K562 (cell line): Measurements from ENCODE around the gene CASKIN1. TPM values are rescaled to one million over a fixed set of nuclear protein-coding genes. Genes with fewer than 3 reads are reported as not detected.

Experiments
- BMI1 ChIP-seq: fragments of 150-350 bp; IDR thresholded peaks from 2 replicates; pipeline ENCODE4 v1.6.1; 2014; ENCODE audit warnings: low read length
- CREB1 ChIP-seq, 2 experiments: sonication (generic) in 1 of 2; formaldehyde crosslinking in 1 of 2; IDR thresholded peaks; 2 replicates each; pipeline versions ENCODE4 v1.6.1 to v1.8.0; 2012 to 2022; ENCODE audit warnings: inconsistent platforms in 1 of 2, mild to moderate bottlenecking in 1 of 2, missing genetic modification reagents in 1 of 2, moderate library complexity in 1 of 2
- HMGN3 ChIP-seq: IDR thresholded peaks from 2 replicates; pipeline ENCODE4 v1.6.1; 2011; ENCODE audit warnings: borderline replicate concordance, low read depth, mild to moderate bottlenecking, mixed read lengths, low read length; ENCODE audit not compliant: insufficient read length; ENCODE audit errors: extremely low read depth
- JUN ChIP-seq, 2 experiments: sonication (generic) in 1 of 2; formaldehyde crosslinking in 1 of 2; IDR thresholded peaks; 2 replicates each; pipeline versions ENCODE4 v1.6.1 to v1.8.0; 2012 to 2022; ENCODE audit warnings: borderline replicate concordance in 2 of 2, mild to moderate bottlenecking in 2 of 2, improper control_type of control experiment in 1 of 2, low read depth in 1 of 2, low read length in 1 of 2, missing genetic modification reagents in 1 of 2
- MYBL2 ChIP-seq, 2 experiments: fragments of 450-650 bp in 1 of 2; sonication (generic) in 1 of 2; formaldehyde crosslinking in 1 of 2; IDR thresholded peaks; 2 replicates each; pipeline versions ENCODE4 v1.6.1 to v1.8.1; 2017 to 2022; ENCODE audit warnings: borderline replicate concordance in 1 of 2, inconsistent platforms in 1 of 2, low read depth in 1 of 2, mild to moderate bottlenecking in 1 of 2, missing genetic modification reagents in 1 of 2, moderate library complexity in 1 of 2
- RCOR1 ChIP-seq, 2 experiments: IDR thresholded peaks; 2 replicates each; pipeline ENCODE4 v1.6.1; 2012; ENCODE audit warnings: low read depth in 2 of 2, low read length in 2 of 2, borderline replicate concordance in 1 of 2, improper control_type of control experiment in 1 of 2
- SFPQ ChIP-seq: fragments of 200-400 bp; formaldehyde crosslinking; IDR thresholded peaks from 2 replicates; pipeline ENCODE4 v1.6.1; 2017; ENCODE audit warnings: mild to moderate bottlenecking, low read depth, low read length, moderate library complexity
- STAG1 ChIP-seq: sonication (generic); formaldehyde crosslinking; IDR thresholded peaks from 2 replicates; pipeline ENCODE4 v1.5.0; 2020; ENCODE audit warnings: missing genetic modification reagents, borderline replicate concordance
- ZBED1 ChIP-seq: IDR thresholded peaks from 2 replicates; pipeline ENCODE4 v1.6.1; 2014
- ZNF224 ChIP-seq: sonication (generic); formaldehyde crosslinking; IDR thresholded peaks from 2 replicates; pipeline ENCODE4 v1.8.0; 2022; ENCODE audit warnings: mild to moderate bottlenecking, missing genetic modification reagents
- ZNF707 ChIP-seq: fragments of 250-450 bp; sonication (Bioruptor Pico); conservative IDR thresholded peaks from 2 replicates; pipeline ENCODE4 v1.8.0; 2022; ENCODE audit warnings: inconsistent platforms, mild to moderate bottlenecking, moderate library complexity
- ZNF76 ChIP-seq: fragments of 250-450 bp; sonication (Bioruptor Pico); IDR thresholded peaks from 2 replicates; pipeline ENCODE4 v1.4.0; 2020; ENCODE audit warnings: mild to moderate bottlenecking, moderate library complexity, borderline replicate concordance
- polyA plus RNA-seq, 8 experiments: library from polyadenylated mRNA; depleted of rRNA in 4 of 8; stranded (reverse) in 5 of 8; unstranded in 3 of 8; fragments of >200 nt; fragmentation: Nextera tagmentation in 2 of 8; fragmentation: Illumina TruSeq in 1 of 8; extraction: Ambion mirVana in 2 of 8; extraction: Trizol in 1 of 8; gene quantifications; 2 replicates each; pipeline versions ENCODE4 v1.2.1 to v1.2.3, GENCODE V29; 2011 to 2014; ENCODE audit warnings: inconsistent platforms in 1 of 8, missing spikeins in 1 of 8
- total RNA-seq, 7 experiments: library from RNA; depleted of rRNA in 6 of 7; stranded (reverse); fragments of >200 nt in 6 of 7; fragmentation: Illumina TruSeq in 2 of 7; extraction: Trizol in 2 of 7; gene quantifications; 2 replicates each; pipeline versions ENCODE4 v1.2.1 to v1.2.3, GENCODE V29; 2011 to 2021; ENCODE audit warnings: low replicate concordance in 1 of 7
- TF ChIP-seq, protein P1 (sequence below), 2 experiments: fragments of 450-650 bp in 1 of 2; sonication (generic) in 1 of 2; formaldehyde crosslinking; conservative IDR thresholded peaks; 2 replicates each; pipeline versions ENCODE4 v1.4.0 to v1.8.1; 2020 to 2022; ENCODE audit warnings: mild to moderate bottlenecking in 1 of 2, missing genetic modification reagents in 1 of 2
- TF ChIP-seq, protein P2 (sequence below): sonication (generic); formaldehyde crosslinking; IDR thresholded peaks from 2 replicates; pipeline ENCODE4 v1.8.0; 2022; ENCODE audit warnings: mild to moderate bottlenecking, missing genetic modification reagents
- TF ChIP-seq, protein P3 (sequence below): fragments of 250-450 bp; sonication (Bioruptor Pico); IDR thresholded peaks from 2 replicates; pipeline ENCODE4 v1.8.0; 2022; ENCODE audit warnings: moderate library complexity, mild to moderate bottlenecking, inconsistent platforms

The CASKIN1 gene
- total and polyA plus RNA-seq, 9 of the 15 experiments (the other 6 are each of a cell fraction or from before 2014, with no cell fraction given): 0.15 to 4.5 (median 1.5) TPM; not detected in 2

DNA sequence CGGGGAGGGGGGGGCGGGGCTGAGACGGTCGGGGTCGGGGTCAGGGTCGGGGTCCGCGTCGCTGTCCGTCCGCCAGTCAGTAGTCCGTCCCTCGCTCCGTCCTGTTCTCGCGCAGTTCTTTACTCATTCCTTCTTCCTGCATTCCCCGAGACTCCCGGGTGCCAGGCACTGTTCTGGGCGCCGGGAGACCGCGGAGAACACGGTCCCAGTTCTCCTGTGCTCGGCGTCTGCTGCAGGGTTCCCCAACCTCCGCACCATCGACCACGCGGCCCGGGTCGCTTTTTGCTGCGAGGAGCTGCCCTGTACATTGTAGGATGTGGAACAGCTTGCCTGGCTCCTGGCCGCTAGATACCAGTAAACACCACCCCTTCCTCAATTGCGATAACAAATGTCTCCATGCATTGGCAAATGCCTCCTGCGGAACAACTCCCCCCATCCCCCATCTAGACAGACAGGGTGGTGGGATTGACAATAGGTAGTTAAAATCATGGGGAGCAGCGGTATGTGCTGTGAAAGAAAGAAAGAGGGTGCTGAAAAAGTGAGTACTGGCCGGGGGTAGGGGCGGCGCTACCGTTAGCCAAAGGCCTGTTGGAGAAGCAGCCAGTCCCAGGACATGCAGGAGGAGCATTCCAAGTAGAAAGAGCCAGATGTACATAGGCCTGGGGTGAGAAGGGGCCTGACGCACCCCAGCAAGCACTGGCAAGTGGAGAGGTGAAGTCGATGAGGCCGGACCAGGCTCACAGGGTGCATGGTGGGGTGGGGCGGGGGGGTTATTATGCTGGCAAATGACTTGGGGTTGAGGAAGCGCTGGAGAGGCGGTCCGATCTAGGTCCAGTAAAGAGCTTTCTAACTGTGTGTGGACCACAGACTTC is 40.2 kb downstream of the CASKIN1 start (continued):
- TF ChIP-seq JUN (IDR thresholded peaks at IDR 0.05; ENCODE audit: borderline replicate concordance, low read depth, low read length) (no peak), JUN (CRISPR knock-in tag; IDR thresholded peaks at IDR 0.05; ENCODE audit: borderline replicate concordance) (0 out of 2 replicates have a peak, but pooled peaks have one; percentile 28), CREB1 (IDR thresholded peaks at IDR 0.05) (no peak), CREB1 (CRISPR knock-in tag; IDR thresholded peaks at IDR 0.05) (peak; percentile 23; the same call in 1 of the 2 replicates), HMGN3 (no peak), SFPQ (no peak), STAG1 (CRISPR knock-in tag) (0 out of 2 replicates have a peak, but pooled peaks have one; percentile 29), RCOR1 (IDR thresholded peaks at IDR 0.05; ENCODE audit: borderline replicate concordance in 1 of 2, low read depth in 2 of 2, low read length in 2 of 2) (no peak), ZNF224 (CRISPR knock-in tag) (no peak), ZNF76 (0 out of 2 replicates have a peak, but pooled peaks have one; percentile 27), BMI1 (no peak), MYBL2 (IDR thresholded peaks at IDR 0.05; ENCODE audit: low read depth) (no peak), MYBL2 (CRISPR knock-in tag; IDR thresholded peaks at IDR 0.05; ENCODE audit: borderline replicate concordance) (no peak), ZBED1 (no peak), ZNF707 (no peak)
- TF ChIP-seq, protein P1, sequence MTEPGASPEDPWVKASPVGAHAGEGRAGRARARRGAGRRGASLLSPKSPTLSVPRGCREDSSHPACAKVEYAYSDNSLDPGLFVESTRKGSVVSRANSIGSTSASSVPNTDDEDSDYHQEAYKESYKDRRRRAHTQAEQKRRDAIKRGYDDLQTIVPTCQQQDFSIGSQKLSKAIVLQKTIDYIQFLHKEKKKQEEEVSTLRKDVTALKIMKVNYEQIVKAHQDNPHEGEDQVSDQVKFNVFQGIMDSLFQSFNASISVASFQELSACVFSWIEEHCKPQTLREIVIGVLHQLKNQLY (CRISPR knock-in tag; conservative IDR thresholded peaks at IDR 0.05): 0 out of 4 replicates have a peak, but pooled peaks of 1 of the 2 experiments have one; percentile 14
- TF ChIP-seq, protein P2, sequence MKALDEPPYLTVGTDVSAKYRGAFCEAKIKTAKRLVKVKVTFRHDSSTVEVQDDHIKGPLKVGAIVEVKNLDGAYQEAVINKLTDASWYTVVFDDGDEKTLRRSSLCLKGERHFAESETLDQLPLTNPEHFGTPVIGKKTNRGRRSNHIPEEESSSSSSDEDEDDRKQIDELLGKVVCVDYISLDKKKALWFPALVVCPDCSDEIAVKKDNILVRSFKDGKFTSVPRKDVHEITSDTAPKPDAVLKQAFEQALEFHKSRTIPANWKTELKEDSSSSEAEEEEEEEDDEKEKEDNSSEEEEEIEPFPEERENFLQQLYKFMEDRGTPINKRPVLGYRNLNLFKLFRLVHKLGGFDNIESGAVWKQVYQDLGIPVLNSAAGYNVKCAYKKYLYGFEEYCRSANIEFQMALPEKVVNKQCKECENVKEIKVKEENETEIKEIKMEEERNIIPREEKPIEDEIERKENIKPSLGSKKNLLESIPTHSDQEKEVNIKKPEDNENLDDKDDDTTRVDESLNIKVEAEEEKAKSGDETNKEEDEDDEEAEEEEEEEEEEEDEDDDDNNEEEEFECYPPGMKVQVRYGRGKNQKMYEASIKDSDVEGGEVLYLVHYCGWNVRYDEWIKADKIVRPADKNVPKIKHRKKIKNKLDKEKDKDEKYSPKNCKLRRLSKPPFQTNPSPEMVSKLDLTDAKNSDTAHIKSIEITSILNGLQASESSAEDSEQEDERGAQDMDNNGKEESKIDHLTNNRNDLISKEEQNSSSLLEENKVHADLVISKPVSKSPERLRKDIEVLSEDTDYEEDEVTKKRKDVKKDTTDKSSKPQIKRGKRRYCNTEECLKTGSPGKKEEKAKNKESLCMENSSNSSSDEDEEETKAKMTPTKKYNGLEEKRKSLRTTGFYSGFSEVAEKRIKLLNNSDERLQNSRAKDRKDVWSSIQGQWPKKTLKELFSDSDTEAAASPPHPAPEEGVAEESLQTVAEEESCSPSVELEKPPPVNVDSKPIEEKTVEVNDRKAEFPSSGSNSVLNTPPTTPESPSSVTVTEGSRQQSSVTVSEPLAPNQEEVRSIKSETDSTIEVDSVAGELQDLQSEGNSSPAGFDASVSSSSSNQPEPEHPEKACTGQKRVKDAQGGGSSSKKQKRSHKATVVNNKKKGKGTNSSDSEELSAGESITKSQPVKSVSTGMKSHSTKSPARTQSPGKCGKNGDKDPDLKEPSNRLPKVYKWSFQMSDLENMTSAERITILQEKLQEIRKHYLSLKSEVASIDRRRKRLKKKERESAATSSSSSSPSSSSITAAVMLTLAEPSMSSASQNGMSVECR (CRISPR knock-in tag): peak; percentile 59; the same call in 1 of the 2 replicates
- TF ChIP-seq, protein P3, sequence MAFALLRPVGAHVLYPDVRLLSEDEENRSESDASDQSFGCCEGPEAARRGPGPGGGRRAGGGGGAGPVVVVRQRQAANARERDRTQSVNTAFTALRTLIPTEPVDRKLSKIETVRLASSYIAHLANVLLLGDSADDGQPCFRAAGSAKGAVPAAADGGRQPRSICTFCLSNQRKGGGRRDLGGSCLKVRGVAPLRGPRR (CRISPR knock-in tag): 0 out of 2 replicates have a peak, but pooled peaks have one; percentile 33
